ENCODE measurements around the gene LTB. TPM values are rescaled to one million over a fixed set of nuclear protein-coding genes. Genes with fewer than 3 reads are reported as not detected.

Gene LTB
- total and polyA plus RNA-seq, 9 of the 15 experiments (the other 6 are each of a cell fraction or from before 2014, with no cell fraction given), result 0.07 to 0.51 TPM; not detected in 7

- TF ChIP-seq MNT (conservative IDR thresholded peaks at IDR 0.05) (peak; percentile 90 to 94), PTBP1 (IDR thresholded peaks at IDR 0.05; ENCODE audit: low read depth, low read length) (0 out of 2 replicates have a peak, but pooled peaks have one; percentile 61), SIRT6 (IDR thresholded peaks at IDR 0.05; ENCODE audit: low read depth, low read length) (no peak), TCF7L2 (IDR thresholded peaks at IDR 0.05; ENCODE audit: low read depth, low read length) (no peak), ZNF778 (CRISPR knock-in tag; IDR thresholded peaks at IDR 0.05) (no peak), POLR3A (IDR thresholded peaks at IDR 0.05; ENCODE audit: borderline replicate concordance, extremely low read depth, insufficient read depth, insufficient read length) (no peak), SIN3B (IDR thresholded peaks at IDR 0.05; ENCODE audit: low read depth) (peak; percentile 28; the same call in 1 of the 2 replicates), ETV1 (tag; conservative IDR thresholded peaks at IDR 0.05; ENCODE audit: low read depth) (peak; percentile 98), RBBP5 (IDR thresholded peaks at IDR 0.05; ENCODE audit: borderline replicate concordance, insufficient read depth, low read length, poor library complexity, severe bottlenecking) (peak; percentile 99), SMAD3 (CRISPR knock-in tag; conservative IDR thresholded peaks at IDR 0.05) (peak; percentile 70; the same call in 1 of the 2 replicates), MEIS2 (IDR thresholded peaks at IDR 0.05; ENCODE audit: partially characterized antibody) (peak; percentile 67), DDX20 (tag; IDR thresholded peaks at IDR 0.05; ENCODE audit: low read depth) (no peak), ZNF830 (CRISPR knock-in tag; IDR thresholded peaks at IDR 0.05) (peak; percentile 90), POLR2A (conservative IDR thresholded peaks at IDR 0.05) (peak; percentile 99), ZNF707 (CRISPR knock-in tag; conservative IDR thresholded peaks at IDR 0.05) (0 out of 2 replicates have a peak, but pooled peaks have one; percentile 11), NONO (IDR thresholded peaks at IDR 0.05; ENCODE audit: low read depth in 2 of 2, low read length in 1 of 2) (no peak; a peak in 1 of 4 replicates), ZNF561 (CRISPR knock-in tag; conservative IDR thresholded peaks at IDR 0.05) (no peak), ZNF224 (CRISPR knock-in tag; IDR thresholded peaks at IDR 0.05) (no peak), ATF3 (IDR thresholded peaks at IDR 0.05) (no peak), ATF3 (CRISPR knock-in tag; conservative IDR thresholded peaks at IDR 0.05) (peak; percentile 68), KLF16 (IDR thresholded peaks at IDR 0.05) (no peak), NELFE (IDR thresholded peaks at IDR 0.05; ENCODE audit: insufficient read depth, insufficient read length) (no peak), CBX8 (IDR thresholded peaks at IDR 0.05; ENCODE audit: borderline replicate concordance, extremely low read depth, low read depth, low read length, poor library complexity, severe bottlenecking) (no peak), HBP1 (CRISPR knock-in tag; IDR thresholded peaks at IDR 0.05) (peak; percentile 95), E2F3 (CRISPR knock-in tag; IDR thresholded peaks at IDR 0.05) (peak; percentile 97)
Measured at GRCh38 chr6:31541658-31542521, 40.3 kb downstream of the LTB start, which contains the start of gene DDX39B (continued).

Measured in K562 (cell line).